ENCODE data around the gene IL1A.
"Not testable (repeated sequence)": the region's sequence is repeated elsewhere in the genome, so short reads cannot be mapped to it uniquely, and the experiment has no call there.

IL1A gene, protein sequence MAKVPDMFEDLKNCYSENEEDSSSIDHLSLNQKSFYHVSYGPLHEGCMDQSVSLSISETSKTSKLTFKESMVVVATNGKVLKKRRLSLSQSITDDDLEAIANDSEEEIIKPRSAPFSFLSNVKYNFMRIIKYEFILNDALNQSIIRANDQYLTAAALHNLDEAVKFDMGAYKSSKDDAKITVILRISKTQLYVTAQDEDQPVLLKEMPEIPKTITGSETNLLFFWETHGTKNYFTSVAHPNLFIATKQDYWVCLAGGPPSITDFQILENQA

DNA sequence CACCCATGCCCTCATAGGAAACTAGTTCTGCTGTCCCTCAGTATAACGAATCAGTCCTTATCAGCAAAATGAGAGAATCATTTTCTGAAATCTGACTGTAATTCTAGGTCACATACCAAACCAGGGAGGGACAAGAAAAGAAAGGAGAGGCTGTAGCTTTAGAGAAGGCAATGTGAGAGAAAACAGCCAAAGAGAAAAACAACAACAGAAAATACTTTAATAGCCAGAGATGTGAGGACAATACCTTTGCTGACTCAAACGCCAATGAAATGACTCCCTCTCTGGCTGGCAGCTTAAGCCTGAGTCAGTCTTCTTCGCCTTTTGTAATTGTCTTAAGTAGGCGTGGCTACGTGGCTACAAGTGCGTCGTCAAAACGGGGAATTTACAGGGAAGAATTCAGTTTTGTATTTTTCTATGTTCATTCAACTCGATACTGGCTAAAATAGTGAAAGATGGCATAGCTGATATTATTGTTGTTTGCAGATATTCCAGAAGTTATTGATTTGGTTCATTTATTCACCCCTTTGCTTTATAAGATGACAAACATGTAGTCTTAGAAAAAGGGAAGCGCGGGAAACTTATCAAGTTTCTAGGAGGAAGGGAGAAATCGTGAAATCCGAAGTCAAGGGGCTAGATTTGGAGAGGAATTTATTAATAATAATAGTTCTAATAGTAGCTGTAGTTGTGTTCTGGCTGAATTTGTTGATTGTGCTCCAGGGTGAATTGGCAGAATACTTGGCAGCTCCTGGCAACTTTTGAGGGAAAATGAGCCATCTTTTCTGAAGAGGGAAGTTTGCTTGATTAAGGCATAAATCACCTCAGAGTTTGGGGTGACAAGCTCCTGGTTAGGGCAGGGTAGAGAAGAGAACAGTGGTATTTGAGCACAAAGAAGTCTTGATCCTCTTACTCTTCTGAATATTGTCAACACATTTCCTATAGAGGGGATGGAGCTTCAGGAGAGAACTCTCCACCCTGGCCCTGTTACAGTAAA, at the start of gene IL1A:
TSS of gene IL1A (minus strand) at position 295 of the 991 bp plus-strand sequence. CDS start 723 bp downstream, outside the sequence.
- DNase-seq, result no peak

DNA sequence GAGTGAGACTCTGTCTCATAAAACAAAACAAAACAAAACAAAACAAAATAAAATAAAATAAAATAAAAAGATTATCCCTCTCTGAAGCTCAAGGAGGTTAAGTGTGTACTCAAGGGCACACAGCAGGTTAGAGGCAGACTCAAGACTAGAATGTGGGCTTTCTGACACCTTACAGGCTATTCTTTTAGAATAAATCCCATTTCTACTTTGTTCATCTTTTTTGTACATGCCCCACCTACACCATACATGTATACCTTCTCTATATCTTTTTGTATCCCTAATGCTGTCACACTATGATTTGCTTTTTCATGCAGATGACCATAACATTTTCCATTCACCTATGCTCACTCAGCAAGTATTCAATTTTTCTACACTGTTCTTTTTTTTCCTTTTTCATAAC, 49.7 kb upstream of the IL1A start:
- no peak for DNase-seq

DNA sequence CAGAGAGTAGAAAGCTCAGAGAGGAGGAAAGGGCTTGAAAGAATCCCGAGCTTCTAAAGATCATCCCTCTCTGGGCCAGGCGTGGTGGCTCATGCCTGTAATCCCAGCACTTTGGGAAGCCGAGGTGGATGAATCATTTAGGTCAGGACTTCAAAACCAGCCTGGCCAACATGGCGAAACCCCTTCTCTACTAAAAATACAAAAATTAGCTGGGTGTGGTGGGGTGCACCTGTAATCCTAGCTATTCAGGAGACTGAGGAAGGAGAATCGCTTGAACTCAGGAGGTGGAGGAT, 49.3 kb upstream of the IL1A start:
- not testable (repeated sequence) for DNase-seq

GRCh38 chr2:112832841-112833638, 48.7 kb upstream of the IL1A start:
- no peak for DNase-seq

GRCh38 chr2:112831946-112832840, 47.9 kb upstream of the IL1A start:
- no peak for DNase-seq

GRCh38 chr2:112831513-112831845, 47.2 kb upstream of the IL1A start:
- no peak for DNase-seq

DNA sequence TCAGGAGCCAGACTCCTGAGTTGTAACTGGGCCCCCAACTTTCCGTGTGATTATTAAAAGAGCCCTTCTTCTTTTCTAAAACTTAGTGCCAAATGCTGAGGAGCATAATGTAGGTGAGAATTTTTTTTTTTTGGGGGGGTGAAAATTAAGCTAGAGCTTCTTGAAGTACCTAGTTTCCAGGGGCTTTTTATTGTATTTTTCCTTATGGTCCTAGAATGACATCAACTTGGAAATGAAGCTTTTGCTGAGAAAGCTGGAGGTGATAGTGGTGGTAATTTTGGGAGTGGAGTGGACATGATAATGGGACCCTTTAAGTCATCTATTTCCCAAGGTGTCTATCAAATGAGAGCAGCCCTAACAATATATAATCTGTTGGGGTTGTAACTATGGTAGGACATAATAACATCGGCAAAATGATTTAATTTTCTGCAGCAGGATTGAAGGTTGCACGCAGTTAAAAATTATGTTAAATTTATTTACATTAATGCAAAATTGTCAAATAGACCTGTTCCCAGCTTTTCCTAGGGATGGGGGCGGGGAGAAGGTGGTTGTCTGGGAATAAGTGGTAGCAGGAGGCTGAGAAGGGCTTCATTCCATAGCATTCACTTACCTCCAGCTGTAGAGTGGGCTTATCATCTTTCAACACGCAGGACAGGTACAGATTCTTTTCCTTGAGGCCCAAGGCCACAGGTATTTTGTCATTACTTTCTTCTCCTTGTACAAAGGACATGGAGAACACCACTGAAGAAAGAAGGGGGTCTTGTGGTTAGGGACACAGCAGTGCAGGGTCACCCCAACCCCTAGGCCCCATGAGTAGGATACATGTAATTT, 46.6 kb upstream of the IL1A start:
- DNase-seq, result no peak

- DNase-seq, result no peak
These were observed 45.8 kb upstream of the IL1A start for GRCh38 chr2:112829961-112830681.

DNA sequence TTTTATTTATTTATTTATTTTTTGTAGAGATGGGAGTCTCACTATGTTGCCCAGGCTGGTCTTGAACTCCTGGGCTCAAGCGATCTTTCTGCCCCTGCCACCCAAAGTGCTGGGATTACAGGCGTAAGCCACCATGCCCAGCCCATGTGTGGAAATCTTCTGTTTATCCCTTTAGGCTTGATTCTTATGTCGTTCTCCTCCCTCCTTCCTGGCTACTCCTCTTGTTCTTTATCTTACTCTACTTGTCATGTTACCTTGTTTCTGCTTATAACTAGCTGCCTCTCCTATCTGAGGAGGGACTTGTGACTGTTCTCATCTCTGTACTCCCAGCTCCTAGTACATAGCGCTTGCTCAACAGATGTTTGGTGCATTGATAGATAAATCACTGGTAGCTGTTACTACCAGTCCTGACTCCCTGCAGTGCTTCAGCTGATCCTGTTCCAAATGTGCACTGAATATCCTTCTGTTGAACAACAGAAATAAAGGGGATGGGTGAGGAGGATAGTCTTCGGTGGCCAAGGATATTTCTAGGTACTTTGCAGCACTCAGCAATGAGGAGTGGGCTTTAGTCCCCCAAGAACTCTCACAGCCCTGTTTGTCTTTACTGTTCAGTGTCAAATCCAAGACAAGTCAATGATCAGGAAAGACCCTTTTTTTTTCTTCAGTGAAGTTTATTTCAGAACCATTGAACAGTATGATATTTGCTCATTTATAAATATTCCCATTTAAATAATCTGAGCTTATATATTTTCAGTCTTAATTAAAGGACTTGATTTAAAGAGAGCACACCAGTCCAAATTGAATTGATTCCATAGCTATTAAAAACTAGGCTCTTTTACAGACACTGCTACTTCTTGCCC, 45.0 kb upstream of the IL1A start:
- DNase-seq, result no peak

DNA sequence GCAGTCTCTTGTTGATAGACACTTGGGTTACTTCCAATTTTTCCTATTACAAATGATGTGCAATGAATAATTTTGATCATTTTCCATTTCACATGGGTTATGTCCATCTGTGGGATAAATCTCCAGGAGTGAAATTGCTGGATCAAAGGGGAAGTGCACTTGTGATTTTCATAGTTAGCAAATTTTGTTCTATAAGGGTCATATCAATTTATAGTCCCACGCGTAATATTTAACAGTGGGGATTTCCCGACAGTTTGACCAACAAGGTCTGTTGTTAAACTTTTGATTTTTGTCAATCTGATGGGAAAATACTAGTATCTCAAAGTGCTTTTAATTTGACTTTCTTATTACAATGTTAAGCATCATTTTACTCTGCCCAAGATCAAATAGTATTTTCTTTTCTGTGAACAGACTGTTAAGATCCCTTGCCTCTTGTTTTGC, 44.0 kb upstream of the IL1A start:
- no peak for DNase-seq

- DNase-seq, result no peak
These were observed 43.4 kb upstream of the IL1A start for GRCh38 chr2:112827604-112828185.

- no peak for DNase-seq
These were observed 42.7 kb upstream of the IL1A start for GRCh38 chr2:112827009-112827408.

DNA sequence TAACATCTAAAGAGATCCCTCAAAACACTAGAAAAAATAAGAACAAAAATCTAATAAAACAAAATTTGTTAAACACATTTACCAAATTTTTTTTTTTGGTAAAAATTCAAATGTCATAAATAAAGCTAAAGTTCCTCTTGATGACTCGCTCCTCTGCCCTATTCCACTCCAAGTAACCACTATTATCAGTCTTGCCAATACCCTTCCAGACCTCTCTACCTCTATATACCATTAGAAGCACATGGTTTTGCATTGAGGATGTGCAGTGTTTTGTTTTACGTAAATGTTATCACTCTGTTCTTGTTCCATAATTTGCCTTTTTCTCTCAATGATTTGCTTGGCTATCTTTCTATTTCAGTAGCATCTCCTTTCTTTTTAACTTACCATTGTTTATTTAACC, 41.4 kb upstream of the IL1A start:
- no peak for DNase-seq

GRCh38 chr2:112824694-112825085, 40.4 kb upstream of the IL1A start:
- DNase-seq, result no peak

DNA sequence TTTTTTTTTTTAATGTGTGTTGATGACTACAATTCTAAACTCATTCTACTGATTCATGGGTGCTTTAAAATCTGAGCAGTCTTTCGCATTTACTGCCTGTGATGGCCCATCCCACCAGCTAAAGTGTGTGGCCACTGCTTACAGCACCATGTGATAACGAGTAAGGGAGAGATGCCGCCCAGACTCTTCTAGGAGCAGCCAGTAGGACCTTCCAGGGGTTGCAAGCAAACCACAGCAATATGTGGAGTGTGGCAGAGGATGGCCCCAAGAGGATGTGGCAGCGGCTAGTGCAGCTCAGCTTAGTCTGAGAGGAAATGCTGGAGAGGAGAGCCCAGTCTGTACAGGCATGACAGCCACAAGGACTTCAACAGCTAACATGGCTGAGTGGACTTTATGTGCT, 37.4 kb upstream of the IL1A start:
- no peak for DNase-seq

DNA sequence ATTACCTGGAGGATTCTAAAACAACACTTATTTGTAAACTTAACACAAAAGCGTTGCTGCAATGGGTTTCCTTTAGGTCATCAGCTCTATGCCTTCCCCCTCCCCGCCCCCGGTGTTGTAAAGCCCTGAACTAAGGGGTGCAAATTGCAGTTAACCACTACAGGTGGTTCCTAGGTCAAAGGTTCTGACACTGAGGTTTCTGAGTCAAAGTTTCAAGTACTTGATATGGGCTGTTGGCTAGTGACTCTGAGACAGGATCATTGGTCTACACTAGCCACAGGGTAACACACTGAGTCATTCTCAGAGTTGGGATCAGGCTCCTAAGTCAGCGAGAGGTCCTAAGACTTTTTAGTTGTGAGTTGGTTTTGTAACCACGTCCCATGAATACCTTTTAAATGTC, 36.8 kb upstream of the IL1A start:
- no peak for DNase-seq

DNA sequence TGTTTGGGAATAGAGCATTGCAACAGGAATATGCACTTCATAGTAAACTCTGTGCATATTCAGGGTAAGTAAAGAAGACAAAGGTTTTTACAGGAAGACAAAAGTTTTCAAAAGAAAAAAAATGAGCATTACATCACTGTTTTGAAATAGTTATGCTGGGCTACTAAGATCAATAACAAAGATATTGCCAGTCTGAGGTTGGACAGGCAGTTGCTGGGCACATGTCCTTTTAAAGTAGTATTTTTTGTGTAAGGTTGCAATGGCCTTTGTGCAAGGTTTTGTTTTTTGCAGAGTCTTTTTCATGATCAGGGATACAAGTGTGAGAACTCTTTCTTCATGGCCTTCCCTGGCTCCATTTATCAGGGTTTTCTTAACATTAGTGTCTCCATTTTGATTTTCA, 36.0 kb upstream of the IL1A start:
- no peak for DNase-seq

- no peak for DNase-seq
These were observed 34.8 kb upstream of the IL1A start for GRCh38 chr2:112819081-112819480.

DNA sequence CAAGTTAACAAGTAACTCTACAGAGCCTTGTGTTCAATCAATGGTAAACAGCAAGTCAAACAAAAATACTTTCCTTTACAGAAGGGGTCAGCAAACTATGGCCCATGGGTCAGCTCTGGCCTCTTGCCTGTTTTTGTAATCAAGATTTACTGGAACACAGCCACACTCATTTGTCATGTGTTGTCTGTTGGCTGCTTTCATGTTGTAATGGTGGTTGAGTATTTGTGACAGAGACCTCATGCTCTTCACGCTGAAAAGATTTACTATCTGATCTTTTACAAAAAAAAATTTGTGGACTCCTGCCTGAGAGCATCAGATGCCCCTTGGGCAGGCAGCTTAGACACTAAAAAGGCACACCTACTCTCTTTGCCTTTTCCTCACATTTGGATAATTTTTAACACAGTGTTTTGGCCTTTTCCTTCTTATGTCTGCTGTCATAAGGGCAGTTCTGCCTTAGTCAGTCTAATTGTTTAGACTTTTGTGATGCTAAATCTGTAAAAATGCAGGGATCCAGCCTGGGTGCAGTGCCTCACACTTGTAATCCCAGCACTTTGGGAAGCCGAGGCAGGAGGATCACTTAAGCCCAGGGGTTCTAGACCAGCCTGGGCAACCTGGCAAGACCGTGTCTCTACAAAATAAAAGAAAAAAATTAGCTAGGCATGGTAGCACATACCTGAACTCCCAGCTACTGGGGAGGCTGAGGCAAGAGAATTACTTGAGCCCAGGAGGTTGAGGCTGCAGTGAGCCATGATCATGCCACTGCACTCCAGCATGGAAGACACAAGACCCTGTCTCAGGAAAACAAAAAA, 34.0 kb upstream of the IL1A start:
- DNase-seq, result no peak
